Measurements from ENCODE around the gene ZSWIM7. TPM values are rescaled to one million over a fixed set of nuclear protein-coding genes. Genes with fewer than 3 reads are reported as not detected.
A peak's percentile ranks its signal among the peaks of the same experiment; 100 is the strongest.

Gene ZSWIM7
- total RNA-seq, 1 donor from 2014 or later, result 27.4 TPM

DNA sequence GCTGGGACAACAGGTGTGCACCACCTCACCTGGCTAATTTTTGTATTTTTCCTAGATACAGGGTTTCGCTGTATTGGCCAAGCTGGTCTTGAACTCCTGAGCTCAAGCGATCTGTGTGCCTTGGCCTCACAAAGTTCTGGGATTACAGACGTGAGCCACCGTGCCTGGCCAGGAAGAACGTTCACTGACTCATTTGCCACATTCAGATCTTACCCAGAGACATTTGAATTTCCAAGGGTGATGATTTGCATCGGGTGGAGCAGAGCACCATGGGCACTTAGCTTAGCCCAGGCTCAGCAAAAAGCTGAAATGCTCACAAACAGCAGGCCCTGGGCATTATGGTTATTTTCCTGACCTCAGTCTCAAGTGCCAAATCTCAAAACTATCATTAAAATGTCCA is 69.1 kb downstream of the ZSWIM7 start:
- Histone ChIP-seq H3K4me1 (no peaks in the 10 kb centered on the region), H3K27ac (no peak overlapping the region), H3K27me3 (no peaks in the 10 kb centered on the region), H3K4me3 (no peak overlapping the region), H3K9me3 (no peaks in the 10 kb centered on the region), H3K36me3 (no peaks in the 10 kb centered on the region)
- intact Hi-C loops (cut with DNase I), result no loop called here
- ATAC-seq (no peak), DNase-seq (peak; percentile 7)
- TF ChIP-seq CTCF (IDR thresholded peaks at IDR 0.05), result no peak

DNA sequence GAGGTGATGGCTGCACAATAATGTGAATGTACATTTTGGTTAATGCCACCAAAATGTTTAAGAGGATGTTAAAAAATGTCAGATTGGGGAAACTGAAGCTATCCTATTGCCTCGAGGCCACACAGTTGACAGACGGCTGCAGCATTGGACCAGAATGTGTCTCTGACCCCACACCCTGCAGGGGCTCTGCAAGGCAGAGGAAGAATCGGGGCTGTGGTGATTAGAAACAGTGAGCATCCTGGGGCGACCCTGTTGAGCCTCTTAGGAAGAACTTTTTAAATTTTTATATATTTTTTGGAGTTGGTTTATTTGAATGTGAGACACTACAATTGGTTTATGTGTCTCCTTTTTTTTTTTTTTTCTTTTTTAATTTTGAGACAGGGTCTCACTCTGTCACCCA is 69.6 kb downstream of the ZSWIM7 start:
- H3K9me3 ChIP-seq, result no peaks in the 10 kb centered on the region
- no peak overlapping the region for H3K4me3 ChIP-seq
- no peak for ATAC-seq
- H3K27me3 ChIP-seq, result no peaks in the 10 kb centered on the region
- no peak overlapping the region for H3K27ac ChIP-seq
- no peak for TF ChIP-seq CTCF (IDR thresholded peaks at IDR 0.05)
- intact Hi-C loops (cut with DNase I), result no loop called here
- peak; percentile 12 for DNase-seq
- H3K4me1 ChIP-seq, result no peaks in the 10 kb centered on the region
- no peaks in the 10 kb centered on the region for H3K36me3 ChIP-seq

- Histone ChIP-seq H3K4me1 (no peaks in the 10 kb centered on the region), H3K27me3 (no peaks in the 10 kb centered on the region), H3K27ac (no peak overlapping the region), H3K9me3 (no peaks in the 10 kb centered on the region), H3K36me3 (no peaks in the 10 kb centered on the region), H3K4me3 (no peak overlapping the region)
- no peak for ATAC-seq
- no peak for TF ChIP-seq CTCF (IDR thresholded peaks at IDR 0.05)
- intact Hi-C loops (cut with DNase I), result no loop called here
- no peak for DNase-seq
These were observed 71.2 kb downstream of the ZSWIM7 start for GRCh38 chr17:15928286-15928785.

Other genes starting within 250 kb of the ZSWIM7 start
- 7.1 TPM for gene ADORA2B, start 54.6 kb downstream of the ZSWIM7 start, total RNA-seq
- gene TTC19, start 120 bp upstream of the ZSWIM7 start, total RNA-seq, result 34.9 TPM
- gene NCOR1, start 215.8 kb upstream of the ZSWIM7 start, total RNA-seq, result 138 TPM
- gene PIGL, start 217.5 kb upstream of the ZSWIM7 start, total RNA-seq, result 29.5 TPM

All from upper lobe of right lung (tissue), 1 donor.